GM18517 (cell line): ENCODE results near the gene RHOH.

ENCODE experiments used
- ATAC-seq: cut with Tn5 transposase; IDR thresholded peaks from one replicate; pipeline ENCODE4 v1.9.1; 2021; ENCODE audit warnings: mild to moderate bottlenecking, moderate library complexity; ENCODE audit not compliant: unreplicated experiment

RHOH gene

GRCh38 chr4:40232610-40233009 lies 35.8 kb downstream of the RHOH start:
- ATAC-seq, result no peak

GRCh38 chr4:40233227-40233626 lies 36.4 kb downstream of the RHOH start:
- no peak for ATAC-seq

- no peak for ATAC-seq
Measured at GRCh38 chr4:40234519-40235039, 37.7 kb downstream of the RHOH start.

- no peak for ATAC-seq
Measured at GRCh38 chr4:40238008-40238699, 41.3 kb downstream of the RHOH start.

GRCh38 chr4:40238700-40239548 lies 42.1 kb downstream of the RHOH start:
- no peak for ATAC-seq

GRCh38 chr4:40240040-40240653 lies 43.3 kb downstream of the RHOH start:
- no peak for ATAC-seq

GRCh38 chr4:40241026-40241425 lies 44.2 kb downstream of the RHOH start:
- no peak for ATAC-seq

GRCh38 chr4:40241941-40242340 lies 45.1 kb downstream of the RHOH start:
- no peak for ATAC-seq

GRCh38 chr4:40243386-40243948 lies 46.6 kb downstream of the RHOH start:
- no peak for ATAC-seq

GRCh38 chr4:40244606-40245005 lies 47.8 kb downstream of the RHOH start:
- ATAC-seq, result no peak

- no peak for ATAC-seq
Measured at GRCh38 chr4:40245550-40245949, 48.7 kb downstream of the RHOH start.

- no peak for ATAC-seq
Measured at GRCh38 chr4:40246011-40246900, 49.4 kb downstream of the RHOH start.

GRCh38 chr4:40246938-40247337 lies 50.1 kb downstream of the RHOH start:
- no peak for ATAC-seq

- no peak for ATAC-seq
Measured at GRCh38 chr4:40247350-40247749, 50.5 kb downstream of the RHOH start.

GRCh38 chr4:40251366-40251765 lies 54.5 kb downstream of the RHOH start:
- no peak for ATAC-seq

- ATAC-seq, result no peak
Measured at GRCh38 chr4:40253906-40254305, 57.1 kb downstream of the RHOH start.

- ATAC-seq, result no peak
Measured at GRCh38 chr4:40254608-40255392, 58.0 kb downstream of the RHOH start.

- ATAC-seq, result no peak
Measured at GRCh38 chr4:40255393-40256281, 58.8 kb downstream of the RHOH start.

GRCh38 chr4:40256329-40256728 lies 59.5 kb downstream of the RHOH start:
- no peak for ATAC-seq
